GM19193 (cell line): ENCODE data around the gene FRS2.

Experiments
- POLR2A ChIP-seq: IDR thresholded peaks from 4 replicates; pipeline ENCODE4 v1.6.1; 2011; ENCODE audit not compliant: insufficient read depth, insufficient read length; ENCODE audit errors: extremely low read depth

The FRS2 gene

GRCh38 chr12:69509904-69510827 lies 40.0 kb downstream of the FRS2 start:
- no peak for TF ChIP-seq POLR2A

GRCh38 chr12:69511016-69511415 lies 40.8 kb downstream of the FRS2 start:
- no peak for TF ChIP-seq POLR2A

GRCh38 chr12:69511469-69512267 lies 41.5 kb downstream of the FRS2 start:
- TF ChIP-seq POLR2A = no peak

DNA sequence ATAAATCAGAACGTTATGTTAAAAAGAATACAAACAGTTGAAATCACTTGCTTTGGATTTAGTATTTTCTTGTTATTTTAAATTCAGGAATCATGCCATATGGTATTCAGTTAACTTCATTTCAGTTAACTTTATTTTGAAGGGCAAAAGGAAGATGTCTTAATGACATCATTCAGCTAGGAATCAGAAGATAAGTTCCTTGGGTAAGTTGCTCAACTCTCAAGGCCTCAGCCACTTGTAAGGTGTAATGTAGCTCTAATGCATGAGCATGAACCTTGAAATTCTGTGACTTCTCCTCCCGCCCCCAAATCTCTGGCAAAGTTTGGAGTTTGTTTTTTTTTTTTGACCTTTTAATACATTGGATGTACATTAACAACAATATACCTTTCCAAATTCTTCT lies 42.6 kb downstream of the FRS2 start:
- TF ChIP-seq POLR2A = no peak

GRCh38 chr12:69513297-69513696 lies 43.1 kb downstream of the FRS2 start:
- TF ChIP-seq POLR2A = no peak

GRCh38 chr12:69514111-69514510 lies 43.9 kb downstream of the FRS2 start:
- no peak for TF ChIP-seq POLR2A

DNA sequence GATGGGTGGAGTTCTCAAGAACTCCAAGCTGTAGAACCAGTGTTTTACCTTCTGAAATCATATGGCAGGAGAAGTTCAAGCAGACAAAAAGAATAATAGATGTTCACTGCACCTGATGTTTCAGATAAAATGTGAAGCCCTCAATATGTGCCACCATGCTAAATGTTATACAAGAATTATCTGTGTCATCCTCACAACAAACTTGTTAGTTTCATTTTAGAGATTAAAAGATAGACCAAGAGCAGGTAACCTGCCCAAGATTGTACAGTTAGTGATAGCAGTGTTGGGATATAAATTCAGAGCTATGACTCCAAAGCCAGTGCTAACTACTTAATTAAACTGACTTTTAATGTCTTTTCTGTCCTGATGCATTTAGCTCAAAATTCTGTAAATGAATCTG lies 44.7 kb downstream of the FRS2 start:
- TF ChIP-seq POLR2A = no peak

GRCh38 chr12:69515394-69515930 lies 45.3 kb downstream of the FRS2 start:
- TF ChIP-seq POLR2A = no peak

GRCh38 chr12:69516950-69517349 lies 46.8 kb downstream of the FRS2 start:
- TF ChIP-seq POLR2A = no peak

- TF ChIP-seq POLR2A = no peak
Measured at GRCh38 chr12:69517406-69517805, 47.2 kb downstream of the FRS2 start.

DNA sequence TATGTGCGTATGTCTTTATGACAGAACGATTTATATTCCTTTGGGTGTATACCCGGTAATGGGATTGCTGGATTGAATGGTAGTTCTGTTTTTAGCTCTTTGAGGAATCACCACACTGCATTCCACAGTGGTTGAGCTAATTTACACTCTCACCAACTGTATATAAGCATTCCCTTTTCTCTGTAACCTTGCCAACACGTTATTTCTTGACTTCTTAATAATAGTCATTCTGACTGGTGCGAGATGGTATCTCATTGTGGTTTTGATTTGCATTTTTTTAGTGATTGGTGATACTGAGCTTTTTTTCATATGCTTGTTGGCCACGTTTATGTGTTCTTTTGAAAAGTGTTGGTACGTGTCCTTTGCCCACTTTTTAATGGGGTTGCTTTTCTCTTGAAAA lies 49.7 kb downstream of the FRS2 start:
- TF ChIP-seq POLR2A = no peak

DNA sequence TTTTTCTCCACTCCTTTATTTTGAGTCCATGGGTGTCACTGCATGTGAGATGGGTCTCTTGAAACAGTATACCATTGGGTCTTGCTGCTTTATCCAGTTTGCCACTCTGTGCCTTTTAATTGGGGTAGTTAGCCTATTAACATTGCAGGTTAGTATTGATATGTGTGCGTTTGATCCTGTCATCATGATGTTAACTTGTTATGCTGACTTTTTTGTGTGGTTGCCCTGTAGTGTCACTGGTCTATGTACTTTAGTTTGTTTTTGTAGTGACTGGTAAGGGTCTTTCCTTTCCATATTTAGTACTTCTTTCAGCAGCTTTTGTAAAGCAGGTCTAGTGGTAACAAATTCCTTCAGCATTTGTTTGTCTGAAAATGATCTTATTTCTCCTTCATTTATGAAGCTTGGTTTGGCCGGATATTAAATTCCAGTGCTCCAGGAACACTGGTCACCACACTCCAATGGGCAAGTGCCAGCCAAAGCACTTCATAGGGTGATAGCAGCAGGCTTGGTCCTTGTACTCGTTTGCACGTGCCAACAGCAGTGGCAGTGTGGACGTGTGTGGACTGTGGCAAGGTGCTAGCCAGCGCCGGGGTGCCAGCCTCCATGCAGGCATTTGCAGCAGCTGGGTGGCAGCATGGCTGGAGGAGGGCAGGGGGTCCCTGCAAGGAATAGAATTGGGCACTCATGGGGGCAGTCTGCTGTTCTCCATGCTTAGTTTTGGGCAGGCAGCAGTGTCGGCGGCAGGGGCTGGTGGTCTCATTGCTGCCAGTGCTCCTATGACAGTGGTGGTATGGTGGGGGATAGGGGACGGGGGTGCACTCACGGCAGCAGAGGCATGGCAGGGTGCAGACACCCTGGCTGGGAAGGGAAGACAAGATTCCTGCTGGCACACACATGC lies 53.5 kb downstream of the FRS2 start:
- no peak for TF ChIP-seq POLR2A

DNA sequence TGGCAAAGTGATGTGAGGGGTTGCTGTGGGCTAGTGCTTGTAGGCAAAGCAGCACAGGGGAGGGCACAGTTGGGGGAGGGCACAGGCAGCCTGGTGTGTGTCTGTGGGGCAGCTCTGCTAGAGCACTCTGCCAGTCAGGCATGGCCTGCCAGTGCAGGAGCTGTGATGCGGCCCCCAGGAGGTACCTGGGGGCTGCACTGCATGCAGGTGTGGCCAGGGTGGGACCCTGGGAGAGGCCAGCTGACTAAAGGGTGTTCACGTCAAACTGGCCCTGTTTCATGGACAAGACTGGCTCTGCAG lies 54.1 kb downstream of the FRS2 start:
- no peak for TF ChIP-seq POLR2A

- no peak for TF ChIP-seq POLR2A
Measured at GRCh38 chr12:69524755-69525469, 54.7 kb downstream of the FRS2 start.
